Embryonic facial prominence (tissue), 1 donor: ENCODE data around the gene TRIP6.

Experiments used
- DNase-seq: peaks from one replicate; pipeline ENCODE4 v3.0.0-alpha.2; 2016; ENCODE audit errors: extremely low spot score

TRIP6 gene

DNA sequence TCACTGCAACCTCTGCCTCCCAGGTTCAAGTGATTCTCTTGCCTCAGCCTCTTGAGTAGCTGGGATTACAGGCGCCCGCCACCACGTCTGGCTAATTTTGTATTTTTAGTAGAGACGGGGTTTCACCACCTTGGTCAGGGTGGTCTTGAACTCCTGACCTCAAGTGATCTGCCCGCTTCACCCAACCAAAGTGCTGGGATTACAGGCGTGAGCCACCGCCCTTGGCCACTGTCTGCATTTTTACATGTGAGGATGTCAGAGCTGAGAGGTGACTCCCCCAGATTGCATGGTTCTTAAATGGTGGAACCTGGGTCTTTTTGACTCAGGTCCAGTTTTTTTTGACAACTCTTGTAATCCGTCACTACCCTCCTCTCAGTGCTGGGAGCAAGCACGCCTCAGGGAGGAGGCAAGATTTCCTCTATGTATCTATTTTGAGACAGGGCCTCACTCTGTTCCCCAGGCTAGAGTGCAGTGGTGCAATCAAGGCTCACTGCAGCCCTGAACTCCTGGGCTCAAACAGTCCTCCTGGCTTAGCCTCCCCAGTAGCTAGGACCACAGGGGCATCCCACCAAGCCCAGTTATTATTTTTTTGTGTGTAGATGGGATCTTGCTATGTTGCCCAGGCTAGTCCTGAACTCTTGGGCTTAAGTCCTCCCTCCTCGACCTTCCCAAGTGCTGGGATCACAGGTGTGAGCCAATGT lies 6.6 kb downstream of the TRIP6 start:
- DNase-seq: no peak

DNA sequence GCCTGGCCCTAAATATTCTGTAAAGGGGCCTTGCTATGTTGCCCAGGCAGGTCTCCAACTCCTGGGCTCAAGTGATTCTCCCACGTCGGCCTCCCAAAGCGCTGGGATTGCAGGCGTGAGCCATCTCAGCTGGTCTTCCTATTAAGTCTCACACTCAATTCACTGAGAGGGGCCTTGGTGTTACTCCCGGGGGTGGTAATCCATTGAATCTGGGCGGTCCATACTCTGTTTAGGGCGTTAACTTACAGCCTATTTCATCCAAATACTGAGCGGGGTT lies 7.1 kb downstream of the TRIP6 start:
- no peak for DNase-seq

DNA sequence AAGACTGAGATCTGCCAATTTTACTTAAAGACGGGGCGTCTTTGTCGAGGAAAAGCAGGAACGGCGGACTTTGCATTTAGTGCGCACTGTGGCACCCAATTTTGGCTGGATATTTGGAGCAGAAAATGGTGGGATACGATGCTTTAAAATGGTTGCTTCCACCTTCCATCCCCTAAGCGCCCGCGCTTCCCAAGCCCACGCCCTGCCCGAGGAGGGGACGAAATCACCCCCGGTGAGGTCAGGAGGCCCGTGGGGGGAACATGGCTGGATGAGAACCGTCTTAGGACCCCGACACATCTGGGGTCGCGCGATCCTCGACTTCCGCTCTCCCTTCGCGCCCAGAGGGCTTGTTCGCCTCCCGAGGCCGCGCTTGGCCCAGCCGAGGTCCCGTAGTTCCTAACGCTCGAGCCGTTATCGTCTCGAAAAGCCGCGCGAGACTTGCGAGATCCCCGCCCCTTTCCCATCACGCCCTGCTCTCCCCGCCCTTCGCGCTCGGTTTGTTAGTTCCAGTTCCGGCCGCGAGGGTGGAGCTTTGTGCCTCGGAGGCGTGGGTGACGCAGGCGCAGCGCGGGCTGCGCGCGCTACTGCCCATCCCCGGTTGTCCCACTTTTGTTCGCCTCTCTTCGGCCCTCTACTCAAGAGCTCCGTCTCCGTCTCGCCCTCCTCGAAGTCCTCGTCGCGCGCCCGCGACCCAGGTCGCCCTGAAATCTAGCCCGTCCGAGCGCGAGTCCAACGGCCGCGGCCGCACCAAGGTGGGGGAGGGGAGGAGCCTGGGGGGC lies 7.6 kb downstream of the TRIP6 start, which contains the start of gene SRRT:
Gene SRRT, plus strand, starts transcription at position 527 of the 779 bp plus-strand sequence. CDS start 488 bp downstream, outside the sequence.
- DNase-seq: peak; percentile 96

DNA sequence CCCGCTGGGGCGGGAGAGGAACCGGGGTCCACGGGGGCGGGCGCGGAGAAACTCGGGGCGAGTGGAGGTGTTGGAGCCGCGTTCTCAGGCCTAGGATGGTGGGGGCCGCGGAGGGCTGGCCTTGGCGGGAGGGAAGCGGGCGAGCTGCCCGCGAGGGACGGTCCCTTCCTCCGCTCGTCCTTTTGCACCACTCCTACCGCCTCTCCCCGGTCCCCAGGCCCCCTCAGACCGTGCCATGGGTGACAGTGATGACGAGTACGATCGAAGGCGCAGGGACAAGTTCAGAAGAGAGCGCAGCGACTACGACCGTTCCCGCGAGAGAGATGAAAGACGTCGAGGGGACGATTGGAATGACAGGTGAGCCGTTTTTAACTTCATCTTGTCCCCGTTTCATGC lies 8.2 kb downstream of the TRIP6 start:
- no peak for DNase-seq

DNA sequence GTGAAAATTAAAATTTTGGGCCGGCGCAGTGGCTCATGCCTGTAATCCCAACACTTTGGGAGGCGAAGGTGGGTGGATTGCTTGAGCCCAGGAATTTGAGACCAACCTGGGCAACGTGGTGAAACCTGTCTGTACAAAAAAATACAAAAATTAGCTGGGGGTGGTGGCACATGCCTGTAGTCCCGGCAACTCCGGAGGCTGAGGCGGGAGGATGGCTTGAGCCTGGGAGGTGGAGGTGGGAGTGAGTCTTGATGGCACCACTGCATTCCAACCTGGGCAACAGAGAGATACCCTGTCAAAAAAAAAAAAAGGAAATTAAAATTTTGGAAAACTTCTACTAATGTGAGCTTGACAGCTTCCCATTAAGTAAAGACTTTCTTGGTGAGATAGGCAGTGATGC lies 10.8 kb downstream of the TRIP6 start:
- DNase-seq: no peak

DNA sequence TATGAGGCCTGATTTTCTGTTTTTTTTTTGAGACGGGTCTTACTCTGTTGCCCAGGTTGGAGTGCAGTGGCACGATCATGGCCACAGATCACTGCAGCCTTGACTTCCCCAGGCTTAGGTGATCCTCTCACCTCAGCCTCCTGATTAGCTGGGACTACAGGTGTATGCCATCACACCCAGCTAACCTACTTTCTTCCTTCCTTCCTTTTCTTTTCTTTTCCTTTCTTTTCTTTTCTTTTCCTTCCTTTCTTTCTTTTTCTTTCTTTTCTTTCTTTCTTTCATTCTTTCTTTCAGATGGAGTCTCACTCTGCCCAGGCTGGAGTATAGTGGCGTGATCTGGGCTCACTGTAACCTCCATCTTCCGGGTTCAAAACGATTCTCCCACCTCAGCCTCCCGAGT lies 11.5 kb downstream of the TRIP6 start:
- DNase-seq: no peak

DNA sequence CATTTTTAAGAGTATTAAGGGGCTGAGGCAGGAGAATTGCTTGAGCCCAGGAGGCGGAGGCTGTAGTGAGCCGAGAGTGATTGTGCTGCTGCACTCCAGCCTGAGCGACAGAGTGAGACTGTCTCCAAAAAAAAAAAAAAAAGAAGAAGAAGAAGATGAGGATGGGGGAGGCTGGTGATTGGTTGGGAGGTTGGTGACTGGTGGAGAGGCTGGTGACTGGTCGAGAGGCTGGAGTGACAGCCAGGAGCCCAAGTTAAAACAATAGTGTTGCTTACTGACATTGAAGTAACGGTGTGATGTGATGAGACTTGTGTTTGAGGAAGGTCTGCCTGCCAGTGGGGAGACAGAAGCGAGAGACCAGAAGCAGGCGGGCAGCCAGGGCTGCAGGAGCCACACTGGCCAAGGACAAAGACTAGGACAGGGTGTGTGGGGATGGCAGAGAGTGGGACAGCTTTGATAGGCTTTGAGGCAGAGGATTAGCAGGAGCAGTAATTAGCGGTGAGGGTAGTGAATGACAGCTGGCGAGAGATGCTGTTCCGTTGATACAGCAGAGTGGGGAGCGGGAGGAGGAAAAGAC lies 12.6 kb downstream of the TRIP6 start:
- no peak for DNase-seq

DNA sequence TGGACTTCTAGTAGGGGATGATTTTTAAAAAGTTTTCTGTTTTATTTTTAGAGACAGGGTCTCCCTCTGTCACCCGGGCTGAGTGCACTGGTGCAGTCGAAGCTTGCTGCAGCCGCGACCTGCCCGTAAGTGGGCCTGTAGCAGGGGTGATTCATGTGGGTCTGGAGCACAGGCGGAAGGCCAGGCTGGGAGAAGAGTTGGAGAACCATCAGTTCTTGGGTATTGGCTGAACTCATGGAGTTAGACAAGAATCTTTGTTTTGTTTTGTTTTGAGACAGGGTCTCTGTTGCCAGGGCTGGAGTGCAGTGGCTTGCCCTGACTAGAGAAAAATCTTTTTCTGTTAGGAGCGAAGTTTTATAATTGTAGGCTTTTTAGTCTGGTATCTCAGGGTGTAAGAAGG lies 13.5 kb downstream of the TRIP6 start:
- no peak for DNase-seq

DNA sequence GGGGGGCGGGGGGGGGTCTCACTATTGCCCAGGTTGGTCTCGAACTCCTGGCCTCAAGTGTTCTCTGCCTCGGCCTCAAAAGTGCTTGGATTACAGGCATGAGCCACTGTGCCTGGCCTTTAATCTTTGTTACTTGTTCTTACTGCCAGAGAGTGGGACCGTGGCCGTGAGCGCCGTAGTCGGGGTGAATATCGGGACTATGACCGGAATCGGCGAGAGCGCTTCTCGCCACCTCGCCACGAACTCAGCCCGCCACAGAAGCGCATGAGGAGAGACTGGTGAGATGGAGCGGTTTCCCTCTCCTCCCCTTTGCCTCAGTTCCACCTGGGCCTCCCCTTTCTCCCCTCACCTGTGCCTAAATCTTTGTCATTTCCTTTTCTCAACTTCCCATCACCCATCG lies 13.9 kb downstream of the TRIP6 start:
- DNase-seq: no peak

DNA sequence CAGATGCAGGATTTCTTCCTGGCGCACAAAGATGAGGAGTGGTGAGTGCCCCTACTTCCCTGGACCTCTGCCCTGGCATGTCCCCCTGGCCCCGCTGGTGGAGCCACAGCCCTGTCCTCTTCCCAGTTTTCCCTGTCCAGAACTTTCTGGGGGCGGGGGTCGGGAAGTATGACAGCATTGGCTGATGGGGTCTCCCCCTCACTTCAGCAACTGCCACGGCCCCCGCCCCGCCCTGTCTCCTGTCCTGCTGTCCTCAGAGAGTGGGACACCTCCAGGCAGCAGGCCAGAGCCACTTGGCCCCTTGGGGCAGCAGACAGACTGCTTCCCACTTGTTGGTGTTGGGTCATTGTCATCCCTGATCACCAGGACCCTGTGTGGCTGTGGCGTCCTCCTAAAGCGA lies 15.0 kb downstream of the TRIP6 start:
- DNase-seq: no peak

DNA sequence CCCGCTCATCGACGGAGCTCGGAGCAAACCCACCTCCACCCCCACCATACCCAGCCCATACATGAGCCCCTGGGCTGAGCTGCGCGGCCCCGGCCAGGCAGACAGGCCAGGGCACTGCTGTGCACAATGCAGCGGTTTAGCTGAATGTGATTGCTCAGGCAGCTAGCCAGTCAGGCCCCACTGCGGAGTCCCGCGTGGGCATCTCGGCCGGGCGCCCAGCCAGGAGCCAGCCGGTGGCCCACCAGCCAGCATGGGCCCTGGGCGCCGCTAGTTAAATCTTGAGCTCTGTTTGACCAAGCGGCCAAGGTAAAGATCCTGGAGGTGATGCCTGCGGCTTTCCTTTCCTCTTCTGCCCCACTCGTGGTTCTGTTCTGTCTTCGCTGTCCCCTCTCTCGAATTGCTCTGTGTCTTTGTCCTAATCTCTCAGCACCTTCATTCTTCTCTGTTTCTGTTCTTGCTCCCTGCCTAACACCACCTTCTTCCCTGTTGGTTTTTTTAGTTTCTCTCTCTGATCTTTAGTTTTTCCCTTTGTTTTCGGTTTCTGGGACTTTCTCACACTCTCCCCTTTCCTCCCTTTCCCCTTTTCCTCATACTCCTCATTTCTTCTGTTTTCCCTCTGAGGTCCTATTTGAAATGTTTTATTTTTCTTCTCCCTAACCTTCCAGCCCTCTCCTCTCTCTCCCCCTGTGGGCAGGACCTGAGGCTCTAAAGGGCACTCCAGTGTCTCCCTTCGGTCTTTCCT lies 15.8 kb downstream of the TRIP6 start:
- DNase-seq: no peak

DNA sequence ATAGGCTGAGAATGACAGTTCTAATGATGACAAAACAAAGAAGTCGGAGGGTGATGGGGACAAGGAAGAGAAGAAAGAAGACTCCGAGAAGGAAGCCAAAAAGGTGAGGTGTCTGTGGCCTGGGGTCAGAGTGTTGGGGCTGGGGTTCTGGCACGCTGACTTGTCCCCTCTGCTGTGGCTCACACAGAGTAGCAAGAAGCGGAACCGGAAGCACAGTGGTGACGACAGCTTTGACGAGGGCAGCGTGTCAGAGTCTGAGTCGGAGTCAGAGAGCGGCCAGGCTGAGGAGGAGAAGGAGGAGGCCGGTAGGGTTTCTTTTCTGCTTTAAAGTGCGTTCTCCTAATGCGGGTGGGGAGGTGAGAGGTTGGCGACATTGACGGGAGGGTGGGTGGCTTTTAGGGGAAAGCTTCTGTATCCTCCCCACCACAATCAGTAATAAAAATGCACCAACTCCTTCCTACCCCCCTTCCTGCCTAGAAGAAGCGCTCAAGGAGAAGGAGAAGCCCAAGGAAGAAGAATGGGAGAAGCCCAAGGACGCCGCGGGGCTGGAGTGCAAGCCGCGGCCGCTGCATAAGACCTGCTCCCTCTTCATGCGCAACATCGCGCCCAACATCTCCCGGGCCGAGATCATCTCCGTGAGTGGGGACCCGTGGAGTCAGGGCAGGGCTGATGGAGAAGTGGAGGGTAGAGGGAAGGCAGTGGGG lies 17.7 kb downstream of the TRIP6 start:
- no peak for DNase-seq

DNA sequence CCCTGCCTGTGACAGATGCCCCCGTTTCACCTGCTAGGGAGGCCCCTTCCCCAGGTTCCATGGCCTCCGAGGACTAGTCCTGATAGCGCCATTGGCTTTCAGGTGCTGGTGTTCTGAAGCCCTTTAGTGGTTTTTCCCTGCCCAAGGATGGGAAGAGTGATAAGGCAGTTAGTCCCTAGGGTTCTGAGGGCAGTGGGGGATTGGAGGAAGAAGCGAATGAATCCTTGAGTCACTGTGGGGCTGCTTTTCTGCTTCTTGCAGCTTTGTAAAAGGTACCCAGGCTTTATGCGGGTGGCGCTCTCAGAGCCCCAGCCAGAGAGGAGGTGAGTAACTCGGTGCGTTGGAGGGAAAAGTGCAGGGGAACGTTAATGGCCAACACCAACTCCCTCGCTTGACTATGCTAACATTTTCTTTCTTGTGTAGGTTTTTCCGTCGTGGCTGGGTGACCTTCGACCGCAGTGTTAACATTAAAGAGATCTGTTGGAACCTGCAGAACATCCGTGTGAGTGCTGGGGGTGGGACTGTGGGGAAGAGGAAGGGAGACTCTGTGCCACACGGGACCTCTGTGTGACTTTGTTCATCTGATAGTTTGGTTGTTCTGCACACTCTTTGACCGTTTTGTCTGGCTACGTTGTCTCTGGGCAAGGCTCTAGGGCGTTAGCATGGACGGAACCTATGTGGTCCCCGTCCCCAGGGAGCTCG lies 18.4 kb downstream of the TRIP6 start:
- no peak for DNase-seq

DNA sequence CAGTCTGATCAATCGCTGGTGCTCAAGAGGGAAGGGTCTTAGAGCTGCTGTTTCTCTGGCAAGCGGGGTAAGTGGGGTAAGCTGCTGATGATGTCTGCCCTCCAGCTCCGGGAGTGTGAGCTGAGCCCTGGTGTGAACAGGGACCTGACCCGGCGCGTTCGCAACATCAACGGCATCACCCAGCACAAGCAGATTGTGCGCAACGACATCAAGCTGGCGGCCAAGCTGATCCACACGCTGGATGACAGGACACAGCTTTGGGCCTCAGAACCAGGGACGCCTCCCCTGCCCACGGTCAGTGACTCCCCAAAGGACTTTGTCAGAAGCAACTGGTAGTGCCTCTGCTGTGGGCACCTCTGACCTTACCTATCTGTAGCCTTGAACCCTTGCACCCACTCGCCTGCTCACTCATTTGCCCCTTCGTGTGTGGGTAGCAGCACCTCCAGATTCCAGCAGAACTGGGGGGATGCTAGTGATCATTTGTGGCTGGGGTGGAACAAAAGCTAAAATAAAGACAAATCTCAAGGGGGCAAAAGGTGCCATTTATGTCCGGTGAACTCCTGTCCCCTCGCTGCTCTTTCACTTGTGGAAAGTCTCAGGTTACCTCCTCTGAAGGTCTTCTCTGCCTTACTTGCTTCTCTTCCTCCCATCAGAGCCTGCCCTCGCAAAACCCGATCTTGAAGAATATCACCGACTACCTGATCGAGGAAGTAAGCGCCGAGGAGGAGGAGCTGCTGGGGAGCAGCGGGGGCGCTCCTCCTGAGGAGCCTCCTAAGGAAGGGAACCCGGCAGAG lies 19.2 kb downstream of the TRIP6 start:
- DNase-seq: no peak

DNA sequence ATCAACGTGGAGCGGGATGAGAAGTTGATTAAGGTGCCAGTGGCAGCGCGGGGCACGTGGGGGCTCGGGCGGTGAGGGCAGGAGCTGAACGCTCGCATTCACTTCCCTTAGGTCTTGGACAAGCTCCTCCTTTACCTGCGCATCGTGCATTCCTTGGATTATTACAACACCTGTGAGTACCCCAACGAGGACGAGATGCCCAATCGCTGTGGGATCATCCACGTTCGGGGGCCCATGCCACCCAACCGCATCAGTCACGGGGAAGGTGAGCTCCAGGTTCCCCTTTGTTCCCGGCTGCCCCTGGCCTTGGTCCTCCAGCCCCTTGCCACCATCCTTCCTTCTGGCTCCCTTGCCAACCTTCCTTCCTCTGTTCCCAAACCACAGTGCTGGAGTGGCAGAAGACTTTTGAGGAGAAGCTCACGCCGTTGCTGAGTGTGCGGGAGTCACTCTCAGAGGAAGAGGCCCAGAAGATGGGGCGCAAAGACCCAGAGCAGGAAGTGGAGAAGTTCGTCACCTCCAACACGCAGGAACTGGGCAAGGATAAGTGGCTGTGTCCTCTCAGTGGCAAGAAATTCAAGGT lies 19.8 kb downstream of the TRIP6 start:
- DNase-seq: no peak

DNA sequence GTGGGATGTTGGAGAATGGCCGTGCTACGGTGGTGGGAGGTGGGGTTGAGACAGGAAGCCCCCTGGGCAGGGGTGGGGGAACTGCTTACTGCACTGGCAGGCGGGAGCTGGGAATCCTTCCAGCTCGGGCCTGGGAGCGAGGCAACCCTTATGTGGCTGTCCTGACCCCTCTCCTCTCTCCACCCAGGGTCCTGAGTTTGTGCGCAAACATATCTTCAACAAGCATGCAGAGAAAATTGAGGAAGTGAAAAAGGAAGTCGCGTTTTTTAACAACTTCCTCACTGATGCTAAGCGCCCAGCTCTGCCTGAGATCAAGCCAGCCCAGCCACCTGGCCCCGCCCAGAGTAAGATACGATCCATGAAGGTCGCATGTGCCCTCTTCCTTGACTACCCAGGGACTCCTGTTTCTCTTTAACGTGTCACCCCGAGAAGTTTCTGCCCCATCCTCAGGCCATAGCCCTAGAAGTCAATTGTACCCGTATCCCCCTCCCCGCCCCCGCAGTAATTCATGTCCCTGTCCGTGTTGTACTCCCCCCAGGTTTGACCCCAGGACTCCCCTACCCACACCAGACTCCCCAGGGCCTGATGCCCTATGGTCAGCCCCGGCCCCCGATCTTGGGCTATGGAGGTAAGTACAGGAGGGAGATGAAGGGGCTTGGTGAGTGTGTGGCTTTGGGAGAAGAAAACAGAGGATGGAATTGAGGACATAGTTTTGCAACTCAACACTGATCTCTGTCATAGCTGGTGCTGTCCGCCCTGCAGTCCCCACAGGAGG lies 20.5 kb downstream of the TRIP6 start:
- no peak for DNase-seq

DNA sequence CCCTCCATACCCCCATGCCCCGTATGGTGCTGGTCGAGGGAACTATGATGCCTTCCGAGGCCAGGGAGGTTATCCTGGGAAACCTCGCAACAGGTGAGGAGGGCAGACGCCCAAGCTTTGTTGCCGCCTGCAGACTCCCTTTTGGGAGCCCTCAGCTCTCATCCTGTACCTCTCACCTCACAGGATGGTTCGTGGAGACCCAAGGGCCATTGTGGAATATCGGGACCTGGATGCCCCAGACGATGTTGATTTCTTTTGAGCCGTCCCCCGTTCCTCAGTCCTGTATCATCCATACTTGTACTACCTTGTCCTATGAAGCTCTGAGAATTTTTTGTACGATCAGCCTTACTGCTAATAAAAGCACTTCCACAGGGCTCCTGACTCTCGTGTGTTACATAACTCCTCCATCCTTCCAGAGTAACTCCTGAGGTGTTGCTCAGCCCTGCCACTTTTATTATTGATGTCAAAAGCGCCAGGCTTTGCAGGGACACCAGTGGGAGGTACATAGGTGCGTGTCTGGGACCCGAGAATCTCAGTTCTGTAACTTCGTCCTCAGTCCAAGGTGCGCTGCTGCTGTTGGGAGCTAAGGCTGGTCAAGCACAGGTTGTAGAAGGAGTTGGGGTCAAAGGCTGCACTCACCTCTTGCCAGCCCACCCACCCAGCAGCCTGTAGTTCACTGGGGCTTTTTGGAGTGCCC lies 21.3 kb downstream of the TRIP6 start:
- no peak for DNase-seq

DNA sequence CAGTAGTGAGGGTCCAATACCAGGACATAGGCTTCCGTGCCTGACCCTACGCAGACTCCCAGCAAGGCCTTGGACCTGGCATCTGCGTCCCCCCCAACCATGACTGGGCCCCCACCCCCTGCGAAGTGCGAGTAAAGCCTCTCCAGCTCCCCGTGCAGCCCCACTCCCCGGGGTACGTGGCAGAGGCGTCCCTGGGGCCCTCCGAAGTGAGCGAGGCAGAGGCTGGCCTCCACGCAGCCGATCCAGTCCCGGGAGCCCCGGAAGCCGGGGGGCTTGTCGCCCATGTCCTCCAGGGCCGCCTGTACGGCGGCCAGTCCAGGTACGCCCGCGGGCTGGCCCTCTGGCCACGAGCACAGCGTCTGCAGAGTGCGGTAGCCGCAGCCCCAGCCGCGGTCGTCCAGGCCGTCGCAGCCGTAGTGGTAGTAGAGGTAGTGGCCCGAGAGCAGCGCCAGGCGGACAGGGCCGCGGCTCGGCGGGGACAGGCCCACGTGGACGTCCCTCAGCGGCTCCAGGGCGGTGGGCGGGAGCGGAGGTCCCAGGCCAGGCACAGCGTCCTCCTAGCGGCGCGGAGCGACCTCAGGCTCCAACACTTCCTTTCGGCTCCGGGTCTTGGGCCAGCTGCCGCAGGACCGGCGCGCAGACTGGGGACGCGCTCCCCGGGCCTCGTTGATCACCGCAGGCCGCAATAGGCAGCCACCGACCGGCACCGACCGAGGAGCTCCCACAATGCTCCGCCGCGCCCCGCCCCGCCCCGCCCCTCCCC lies 22.0 kb downstream of the TRIP6 start, which contains the start of gene UFSP1:
Gene UFSP1, minus strand, starts transcription at position 728 of the 763 bp plus-strand sequence. Its CDS starts 444 bp downstream, at position 284.
- no peak for DNase-seq
